Measurements from ENCODE around the gene DYSF.

- TF ChIP-seq REST (tag by site-specific recombination; IDR thresholded peaks at IDR 0.05) = no peak
- TF ChIP-seq ZNF223 (tag by site-specific recombination; IDR thresholded peaks at IDR 0.05) = no peak
- no peak for TF ChIP-seq ZNF146 (tag by site-specific recombination; IDR thresholded peaks at IDR 0.05)
- no peak for TF ChIP-seq CTCF (tag by site-specific recombination; IDR thresholded peaks at IDR 0.05)
- TF ChIP-seq BCL11A (tag by site-specific recombination; IDR thresholded peaks at IDR 0.05; ENCODE audit: low read depth) = no peak
- TF ChIP-seq PATZ1 (tag by site-specific recombination; IDR thresholded peaks at IDR 0.05) = no peak
These were observed 26.6 kb upstream of the DYSF start for GRCh38 chr2:71426721-71427120.

All from HEK293 (cell line).